ENCODE data around the gene CRIP2. TPM values are rescaled to one million over a fixed set of nuclear protein-coding genes. Genes with fewer than 3 reads are reported as not detected.

The CRIP2 gene
- total RNA-seq, 4 donors from 2014 or later = 63.4 to 177 (median 122) TPM

DNA sequence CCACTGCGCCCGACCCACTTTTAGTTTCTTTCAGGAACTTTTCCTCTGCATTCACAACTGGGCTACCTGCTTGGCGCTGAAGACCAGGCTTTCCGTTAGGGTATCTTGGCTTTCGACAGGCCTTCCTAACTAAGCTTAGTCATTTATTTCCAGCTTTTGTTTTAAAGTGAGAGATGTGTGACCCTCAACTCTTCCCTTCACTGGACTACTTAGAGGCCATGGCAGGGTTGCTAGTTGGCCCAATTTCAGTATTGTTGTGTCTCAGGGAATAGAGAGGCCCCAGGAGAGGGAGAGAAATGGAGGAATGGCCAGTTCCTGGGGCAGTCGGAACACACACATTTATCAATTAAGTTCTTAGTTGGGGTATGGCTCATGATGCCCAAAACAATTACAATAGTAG is 44.6 kb upstream of the CRIP2 start:
- DNase-seq (ENCODE audit: low spot score) (no peak), ATAC-seq (ENCODE audit: low FRiP score) (peak; percentile 33)
- TF ChIP-seq, protein P1, sequence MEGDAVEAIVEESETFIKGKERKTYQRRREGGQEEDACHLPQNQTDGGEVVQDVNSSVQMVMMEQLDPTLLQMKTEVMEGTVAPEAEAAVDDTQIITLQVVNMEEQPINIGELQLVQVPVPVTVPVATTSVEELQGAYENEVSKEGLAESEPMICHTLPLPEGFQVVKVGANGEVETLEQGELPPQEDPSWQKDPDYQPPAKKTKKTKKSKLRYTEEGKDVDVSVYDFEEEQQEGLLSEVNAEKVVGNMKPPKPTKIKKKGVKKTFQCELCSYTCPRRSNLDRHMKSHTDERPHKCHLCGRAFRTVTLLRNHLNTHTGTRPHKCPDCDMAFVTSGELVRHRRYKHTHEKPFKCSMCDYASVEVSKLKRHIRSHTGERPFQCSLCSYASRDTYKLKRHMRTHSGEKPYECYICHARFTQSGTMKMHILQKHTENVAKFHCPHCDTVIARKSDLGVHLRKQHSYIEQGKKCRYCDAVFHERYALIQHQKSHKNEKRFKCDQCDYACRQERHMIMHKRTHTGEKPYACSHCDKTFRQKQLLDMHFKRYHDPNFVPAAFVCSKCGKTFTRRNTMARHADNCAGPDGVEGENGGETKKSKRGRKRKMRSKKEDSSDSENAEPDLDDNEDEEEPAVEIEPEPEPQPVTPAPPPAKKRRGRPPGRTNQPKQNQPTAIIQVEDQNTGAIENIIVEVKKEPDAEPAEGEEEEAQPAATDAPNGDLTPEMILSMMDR (IDR thresholded peaks at IDR 0.05) = no peak

DNA sequence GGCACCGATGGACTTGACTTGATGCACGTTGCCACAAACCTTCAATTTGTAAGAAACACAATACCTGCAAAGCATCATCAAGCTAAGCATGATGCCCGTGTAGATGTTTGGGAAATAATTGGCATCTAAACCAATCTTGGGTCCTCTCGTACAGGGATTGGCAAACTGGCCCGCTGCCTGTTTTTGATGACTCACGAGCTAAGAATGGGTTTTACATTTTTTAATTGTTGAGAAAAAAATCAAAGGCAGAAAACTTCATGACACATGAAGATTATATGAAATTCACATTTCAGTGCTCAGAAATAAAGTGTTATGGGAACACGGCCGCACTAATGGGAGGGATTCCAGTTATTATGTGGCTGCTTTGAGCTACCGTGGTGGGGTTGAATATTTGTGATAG is 44.1 kb upstream of the CRIP2 start:
- ATAC-seq (ENCODE audit: low FRiP score) = peak; percentile 67

DNA sequence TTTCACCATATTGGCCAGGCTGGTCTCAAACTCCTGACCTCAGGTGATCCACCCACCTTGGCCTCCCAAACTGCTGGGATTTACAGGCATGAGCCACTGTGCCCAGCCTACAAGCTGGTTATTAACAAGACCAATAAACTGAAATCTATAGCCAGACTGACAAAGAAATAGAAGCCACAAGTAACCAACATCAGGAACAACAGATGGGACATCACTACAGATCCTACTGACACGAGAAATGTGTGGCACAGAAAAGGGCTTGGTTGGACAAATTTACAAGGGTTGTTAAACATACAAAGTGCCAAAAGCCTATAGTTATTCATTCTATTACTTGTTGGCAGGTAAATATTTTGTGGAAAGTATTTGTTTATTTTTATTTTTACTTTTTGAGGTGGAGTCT is 43.4 kb upstream of the CRIP2 start:
- ATAC-seq (ENCODE audit: low FRiP score) (no peak), DNase-seq (ENCODE audit: low spot score) (no peak)
- TF ChIP-seq, protein P1 (IDR thresholded peaks at IDR 0.05) = no peak

More for the DNA sequence above, 44.1 kb upstream of the CRIP2 start:
- TF ChIP-seq, protein P1 (IDR thresholded peaks at IDR 0.05) = no peak
- DNase-seq (ENCODE audit: low spot score) = no peak

DNA sequence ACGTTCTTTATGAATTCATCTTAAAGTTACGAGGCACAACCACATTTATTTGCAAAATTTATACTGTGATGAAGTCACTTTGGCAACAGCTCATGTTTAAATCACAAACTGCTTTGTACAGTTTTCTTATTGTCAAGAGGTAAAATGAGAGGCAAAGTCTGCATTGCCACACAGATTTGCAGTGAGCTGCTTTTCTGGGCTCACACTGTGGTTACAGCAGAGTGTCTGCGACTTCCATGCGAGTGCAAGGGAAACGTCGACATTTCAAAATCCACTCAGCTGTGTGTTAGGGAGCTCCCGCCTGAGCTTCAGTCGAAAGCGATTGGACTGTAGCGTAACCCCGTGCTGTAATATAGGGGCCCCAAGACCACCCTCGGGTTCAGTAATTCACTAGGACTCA is 42.0 kb upstream of the CRIP2 start:
- ATAC-seq (ENCODE audit: low FRiP score) = no peak
- TF ChIP-seq, protein P1 (IDR thresholded peaks at IDR 0.05) = no peak
- no peak for DNase-seq (ENCODE audit: low spot score)

DNA sequence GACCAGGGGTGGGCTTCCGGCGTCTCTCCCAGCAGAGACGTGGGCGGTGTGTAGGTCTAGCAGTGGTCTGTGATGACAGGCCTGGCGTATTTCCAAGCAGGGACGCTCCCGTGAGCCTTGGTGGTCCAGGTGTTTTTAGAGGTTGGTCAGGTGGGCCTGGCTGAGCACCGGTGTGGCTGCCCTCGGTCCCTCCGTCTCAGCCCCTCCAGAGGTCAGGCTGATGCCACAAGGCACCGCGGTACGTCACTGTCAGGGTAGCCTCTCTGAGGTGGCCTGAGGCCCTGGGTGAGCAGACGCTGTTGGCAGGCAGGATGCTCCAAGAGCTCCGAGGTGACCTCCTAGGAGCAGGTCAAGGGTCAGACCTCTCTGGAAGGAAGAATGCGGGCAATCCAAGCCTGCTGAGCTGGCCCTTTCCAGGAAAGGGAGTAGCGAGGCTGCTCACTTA is 41.4 kb upstream of the CRIP2 start:
- ATAC-seq (ENCODE audit: low FRiP score) = no peak
- DNase-seq (ENCODE audit: low spot score) = no peak
- TF ChIP-seq, protein P1 (IDR thresholded peaks at IDR 0.05) = no peak

DNA sequence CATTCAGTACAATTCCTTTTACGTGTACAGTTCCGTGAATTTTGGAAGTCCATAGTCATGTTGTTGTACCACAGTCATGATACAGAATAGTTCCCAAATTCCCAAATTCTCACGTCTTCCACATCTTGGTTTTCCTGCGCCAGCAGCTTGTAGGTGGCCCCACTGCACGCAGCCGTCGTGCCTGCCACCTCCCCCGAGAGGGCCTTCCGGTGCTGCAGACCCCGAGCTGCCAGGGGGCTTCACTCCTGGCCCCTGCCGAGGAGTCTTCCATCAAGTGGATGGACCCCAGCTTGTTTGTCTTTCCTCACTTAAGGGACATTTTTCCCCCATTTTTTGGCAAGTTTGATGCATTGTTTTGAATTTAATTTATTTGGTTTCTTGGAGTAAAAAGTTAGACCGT is 38.2 kb upstream of the CRIP2 start:
- DNase-seq (ENCODE audit: low spot score) (no peak), ATAC-seq (ENCODE audit: low FRiP score) (no peak)
- TF ChIP-seq, protein P1 (IDR thresholded peaks at IDR 0.05) = no peak

DNA sequence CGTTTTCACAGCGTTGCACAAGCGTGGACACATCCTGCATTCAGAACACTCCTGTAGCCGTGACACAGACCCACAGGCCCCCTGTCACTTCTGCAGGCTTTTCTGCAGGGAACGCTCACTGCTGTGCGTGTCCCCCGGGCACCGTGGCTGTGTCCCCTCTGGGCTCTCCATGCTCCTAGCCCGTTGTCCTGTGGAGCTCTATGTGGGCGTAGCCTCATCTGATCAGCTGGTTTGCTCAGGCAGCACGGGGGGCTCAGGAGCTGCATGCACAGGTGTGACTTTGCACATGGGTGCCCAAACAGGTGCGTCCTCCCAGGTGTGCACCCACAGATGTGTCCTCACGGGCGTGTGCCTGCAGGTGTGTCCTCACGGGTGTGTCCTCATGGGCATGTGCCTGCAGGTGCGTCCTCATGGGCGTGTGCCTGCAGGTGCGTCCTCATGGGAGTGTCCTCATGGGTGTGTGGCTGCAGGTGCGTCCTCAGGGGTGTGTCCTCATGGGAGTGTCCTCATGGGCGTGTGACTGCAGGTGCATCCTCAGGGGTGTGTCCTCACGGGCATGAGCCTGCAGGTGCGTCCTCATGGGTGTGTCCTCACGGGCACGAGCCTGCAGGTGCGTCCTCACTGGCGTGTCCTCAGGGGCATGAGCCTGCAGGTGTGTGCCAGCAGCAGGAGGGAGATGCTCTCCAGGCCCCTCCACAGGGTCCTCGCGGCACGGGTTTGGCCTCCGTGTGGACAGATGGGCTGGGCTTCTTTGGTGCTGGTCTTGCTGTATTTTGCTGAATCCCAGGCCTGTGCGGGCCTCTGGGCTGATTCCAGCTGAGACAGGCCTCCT is 37.5 kb upstream of the CRIP2 start:
- DNase-seq (ENCODE audit: low spot score) (no peak), ATAC-seq (ENCODE audit: low FRiP score) (no peak)
- TF ChIP-seq, protein P1 (IDR thresholded peaks at IDR 0.05) = no peak
